Measurements from ENCODE around the gene PSKH1.

PSKH1 gene

GRCh38 chr16:67868290-67868689 is 24.8 kb upstream of the PSKH1 start:
- no peak for DNase-seq

GRCh38 chr16:67869653-67870052 is 23.4 kb upstream of the PSKH1 start:
- no peak for DNase-seq

GRCh38 chr16:67871256-67871655 is 21.8 kb upstream of the PSKH1 start:
- no peak for DNase-seq

- no peak for DNase-seq
Observed at GRCh38 chr16:67872131-67872630, 20.9 kb upstream of the PSKH1 start.

- peak; percentile 52 for DNase-seq
Observed at GRCh38 chr16:67872631-67873434, 20.2 kb upstream of the PSKH1 start, which contains the start of gene EDC4. Gene EDC4, plus strand, starts transcription at chr16:67873052. Its CDS starts 210 bp downstream, at chr16:67873262.

GRCh38 chr16:67873435-67874370 is 19.4 kb upstream of the PSKH1 start:
- no peak for DNase-seq

- no peak for DNase-seq
Observed at GRCh38 chr16:67874372-67874771, 18.7 kb upstream of the PSKH1 start.

- no peak for DNase-seq
Observed at GRCh38 chr16:67877064-67877463, 16.0 kb upstream of the PSKH1 start.

GRCh38 chr16:67878232-67878631 is 14.8 kb upstream of the PSKH1 start:
- no peak for DNase-seq

- DNase-seq: no peak
Observed at GRCh38 chr16:67878846-67879245, 14.2 kb upstream of the PSKH1 start.

GRCh38 chr16:67879462-67879861 is 13.6 kb upstream of the PSKH1 start:
- DNase-seq: no peak

GRCh38 chr16:67879936-67880335 is 13.1 kb upstream of the PSKH1 start:
- no peak for DNase-seq

GRCh38 chr16:67880584-67880983 is 12.5 kb upstream of the PSKH1 start:
- DNase-seq: no peak

GRCh38 chr16:67881621-67882161 is 11.4 kb upstream of the PSKH1 start:
- DNase-seq: no peak

GRCh38 chr16:67882374-67883145 is 10.5 kb upstream of the PSKH1 start:
- no peak for DNase-seq

- no peak for DNase-seq
Observed at GRCh38 chr16:67883146-67883871, 9.7 kb upstream of the PSKH1 start.

- no peak for DNase-seq
Observed at GRCh38 chr16:67883872-67884261, 9.2 kb upstream of the PSKH1 start.

GRCh38 chr16:67884684-67885083 is 8.4 kb upstream of the PSKH1 start, which contains the start of gene NRN1L:
Gene NRN1L, plus strand, starts transcription at chr16:67884885. Its CDS starts 19 bp downstream, at chr16:67884904.
- DNase-seq: peak; percentile 88

- no peak for DNase-seq
Observed at GRCh38 chr16:67885545-67885944, 7.5 kb upstream of the PSKH1 start.

GRCh38 chr16:67885976-67886375 is 7.1 kb upstream of the PSKH1 start:
- DNase-seq: no peak

- DNase-seq: no peak
Observed at GRCh38 chr16:67886387-67886786, 6.7 kb upstream of the PSKH1 start.

GRCh38 chr16:67888331-67888730 is 4.7 kb upstream of the PSKH1 start:
- DNase-seq: no peak

All from T1000 (cell line).